Adrenal gland (tissue), 12 donors: ENCODE results near the gene PRKG1. TPM values are rescaled to one million over a fixed set of nuclear protein-coding genes. Genes with fewer than 3 reads are reported as not detected.

Source experiments
- DNase-seq, 7 donors: peaks; one replicate each; pipeline ENCODE4 v3.0.0-alpha.2; 2019 to 2020
- H3K27ac ChIP-seq, 5 donors: fragments of 200-600 bp; sonication (generic) in 4 of 5; 1 replicate in 3 of 5; 2 replicates in 2 of 5; pipeline versions ENCODE4 v1.5.1 to v1.8.0; 2016 to 2020; ENCODE audit warnings: mild to moderate bottlenecking in 1 of 5
- H3K27me3 ChIP-seq: fragments of 200-600 bp; 2 replicates; pipeline ENCODE4 v1.8.0; 2021
- H3K36me3 ChIP-seq, 2 donors: fragments of 200-600 bp; replicated peaks in 1 of 2; 1 replicate in 1 of 2; 2 replicates in 1 of 2; pipeline versions ENCODE4 v1.5.1 to v1.8.0; 2018 to 2022
- H3K4me1 ChIP-seq, 2 donors: fragments of 200-600 bp; replicated peaks in 1 of 2; 1 replicate in 1 of 2; 2 replicates in 1 of 2; pipeline versions ENCODE4 v1.5.1 to v1.8.0; 2018 to 2021
- H3K4me3 ChIP-seq, 4 donors: fragments of 200-600 bp; sonication (generic) in 3 of 4; one replicate each; pipeline ENCODE4 v1.5.1; 2016 to 2018
- H3K9me3 ChIP-seq, 3 donors: fragments of 200-600 bp; sonication (generic) in 1 of 3; replicated peaks in 1 of 3; 1 replicate in 2 of 3; 2 replicates in 1 of 3; pipeline versions ENCODE4 v1.5.1 to v1.8.0; 2016 to 2021
- CTCF ChIP-seq, 6 experiments: fragments of 450-650 bp in 4 of 6; fragments of 200-600 bp in 2 of 6; sonication (generic) in 1 of 6; IDR thresholded peaks; 1 replicate in 5 of 6; 2 replicates in 1 of 6; pipeline versions ENCODE4 v1.5.1 to v1.8.0; 2016 to 2021; ENCODE audit warnings: antibody characterized with exemption in 6 of 6, mild to moderate bottlenecking in 2 of 6, moderate library complexity in 1 of 6
- POLR2A ChIP-seq, 2 donors: fragments of 450-650 bp; IDR thresholded peaks; one replicate each; pipeline ENCODE4 v1.6.1; 2017; ENCODE audit warnings: antibody characterized with exemption in 2 of 2, mild to moderate bottlenecking in 2 of 2, moderate library complexity in 1 of 2
- WGBS, 4 donors: extraction: QIAGEN DNeasy Blood & Tissue Kit in 2 of 4; methylation state at CpG; one replicate each; pipeline versions ENCODE4 v1.1.5 to v1.1.7; 2013 to 2017; 5-methylcytosine and 5-hydroxymethylcytosine counted together
- intact Hi-C, 2 donors: fragments of 100-400 bp; cut with DNase I; formaldehyde crosslinking; loops; one replicate each; pipeline versions ENCODE4 v1.14.1 to v1.15.0; 2022 to 2023
- polyA plus RNA-seq, 3 donors: library from polyadenylated mRNA; stranded (reverse); fragments of 200-250 nt in 2 of 3; fragments of 350-450 nt in 1 of 3; fragmentation: Illumina TruSeq in 1 of 3; extraction: RNeasy Lipid Tissue Mini Kit (QIAGEN cat#74804) in 1 of 3; gene quantifications; one replicate each; pipeline ENCODE4 v1.2.3, GENCODE V29; 2013 to 2014
- total RNA-seq, 9 donors: library from RNA; depleted of rRNA in 4 of 9; stranded (reverse); fragments of >200 nt in 4 of 9; fragments of 120-200 nt in 1 of 9; fragmentation: NEBNext Ultra II Directional in 1 of 9; extraction: Animal tissue kit (Norgen Biotek cat#: 25700) in 1 of 9; gene quantifications; one replicate each; pipeline versions ENCODE4 v1.1.0 to v1.2.4, GENCODE V29; 2013 to 2023
- donor health status: healthy with polysubstance abuse.
- donor health status: Bipolar disorder and iron deficiency.
- donor health status: DM: yes; HTN: yes; CAD: no.
- donor health status: DM: no; HTN: no; CAD: no.
- donor health status: DM: no; HTN: no; CAD: no.
- donor health status: DM: yes; HTN: yes; CAD: no.

Gene PRKG1
- total and polyA plus RNA-seq, 12 donors: 6.9 to 104 (median 29.7) TPM

DNA sequence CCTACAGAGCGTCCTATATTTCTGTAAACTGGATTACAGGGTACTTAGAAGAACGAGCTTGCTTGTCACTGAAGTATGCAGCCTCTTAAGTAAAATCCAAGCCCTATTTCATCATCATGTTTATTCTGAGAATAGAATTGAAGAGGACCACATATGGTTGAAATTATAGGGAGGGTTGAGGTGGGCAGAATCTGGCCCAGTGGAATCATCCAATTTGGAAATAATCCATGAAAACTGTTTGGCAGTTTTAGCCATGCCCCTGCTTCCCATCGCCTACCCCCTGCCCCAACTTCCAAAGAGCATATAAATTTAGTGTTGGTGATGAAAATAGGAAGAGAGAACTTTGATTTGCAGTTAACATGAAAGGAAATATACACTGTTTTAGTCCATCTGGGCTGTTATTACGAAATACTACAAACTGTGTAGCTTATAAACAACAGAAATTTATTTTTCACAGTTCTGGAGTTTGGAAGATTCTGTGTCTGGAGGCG is 150.4 kb downstream of the PRKG1 start:
- Histone ChIP-seq H3K36me3 (no peaks in the 10 kb centered on the region), H3K4me3 (peak overlapping the region in 1 of 4 donors; percentile 21), H3K27ac (no peak overlapping the region)

GRCh38 chr10:51227897-51228713 is 153.8 kb downstream of the PRKG1 start:
- TF ChIP-seq POLR2A (IDR thresholded peaks at IDR 0.05): no peak
- no peak for TF ChIP-seq CTCF (IDR thresholded peaks at IDR 0.05)
- WGBS, 4 donors: 63 to 67% (median 63%) methylated on average over 4 of the region's 4 CpGs
- peaks cover 0 to 16% of the 10 kb centered on the region in 2 donors for H3K4me1 ChIP-seq

More for the DNA sequence above, 150.4 kb downstream of the PRKG1 start:
- Histone ChIP-seq H3K9me3 (peaks cover 0 to 3% (median 0%) of the 10 kb centered on the region in 3 donors), H3K4me1 (no peaks in the 10 kb centered on the region), H3K27me3 (no peaks in the 10 kb centered on the region)
- intact Hi-C loops: no loop called here
- TF ChIP-seq CTCF (IDR thresholded peaks at IDR 0.05) (no peak), POLR2A (IDR thresholded peaks at IDR 0.05) (no peak)
- no peak for DNase-seq
- 76 to 84% (median 80%) methylated on average over 5 of the region's 5 CpGs for WGBS, 4 donors

DNA sequence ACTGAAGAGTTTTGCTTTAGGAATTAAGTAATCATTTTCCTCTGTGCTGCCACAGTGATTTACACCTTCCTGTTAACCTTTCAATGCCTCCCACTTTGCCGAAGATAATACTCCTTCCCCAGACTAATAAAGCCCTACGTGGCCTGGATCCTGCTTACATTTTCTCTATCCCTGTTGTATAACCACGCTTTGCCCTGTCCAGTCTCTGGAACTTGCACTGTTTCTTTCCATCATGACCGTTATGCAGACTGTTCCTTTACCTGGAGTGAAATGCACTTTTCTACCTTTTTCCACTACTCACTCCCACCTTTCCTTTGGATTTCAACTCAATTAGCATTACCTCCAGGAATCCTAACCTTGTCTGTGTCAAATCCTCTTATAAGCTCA is 154.4 kb downstream of the PRKG1 start:
- intact Hi-C loops: no loop called here
- no peaks in the 10 kb centered on the region for H3K36me3 ChIP-seq
- WGBS, 4 donors: 67 to 77% (median 71%) methylated on average over 4 of the region's 4 CpGs
- no peak overlapping the region for H3K4me3 ChIP-seq
- H3K9me3 ChIP-seq: no peaks in the 10 kb centered on the region
- no peak for DNase-seq
- peaks cover 0 to 16% of the 10 kb centered on the region in 2 donors for H3K4me1 ChIP-seq
- no peaks in the 10 kb centered on the region for H3K27me3 ChIP-seq
- no peak overlapping the region for H3K27ac ChIP-seq
- TF ChIP-seq POLR2A (IDR thresholded peaks at IDR 0.05) (no peak), CTCF (IDR thresholded peaks at IDR 0.05) (no peak)

More at GRCh38 chr10:51227897-51228713, 153.8 kb downstream of the PRKG1 start:
- DNase-seq: no peak
- no peaks in the 10 kb centered on the region for H3K36me3 ChIP-seq
- no peaks in the 10 kb centered on the region for H3K9me3 ChIP-seq
- H3K27me3 ChIP-seq: no peaks in the 10 kb centered on the region
- H3K27ac ChIP-seq: peak overlapping the region in 1 of 5 donors; percentile 6
- intact Hi-C loops: no loop called here
- H3K4me3 ChIP-seq: no peak overlapping the region

GRCh38 chr10:51230887-51231585 is 156.7 kb downstream of the PRKG1 start:
- TF ChIP-seq CTCF (IDR thresholded peaks at IDR 0.05): no peak
- TF ChIP-seq POLR2A (IDR thresholded peaks at IDR 0.05): no peak
- H3K9me3 ChIP-seq: no peaks in the 10 kb centered on the region
- H3K27me3 ChIP-seq: no peaks in the 10 kb centered on the region
- H3K4me3 ChIP-seq: no peak overlapping the region
- H3K36me3 ChIP-seq: no peaks in the 10 kb centered on the region
- no peak for DNase-seq
- intact Hi-C loops: no loop called here
- WGBS, 4 donors: 82 to 84% (median 84%) methylated on average over 5 of the region's 5 CpGs
- H3K4me1 ChIP-seq: peaks cover 0 to 16% of the 10 kb centered on the region in 2 donors
- H3K27ac ChIP-seq: no peak overlapping the region
